Transverse colon (tissue), 4 donors: Measurements from ENCODE around the gene VCPKMT.

Experiments used
- EP300 ChIP-seq: sonication (generic); formaldehyde crosslinking; IDR thresholded peaks from one replicate; pipeline ENCODE4 v1.6.1; 2017; ENCODE audit warnings: antibody characterized with exemption, low read depth
- POLR2A ChIP-seq: fragments of 450-650 bp; IDR thresholded peaks from one replicate; pipeline ENCODE4 v1.6.1; 2016; ENCODE audit warnings: antibody characterized with exemption, mild to moderate bottlenecking, moderate library complexity
- POLR2AphosphoS5 ChIP-seq, 3 donors: sonication (generic); formaldehyde crosslinking; IDR thresholded peaks; one replicate each; pipeline ENCODE4 v1.6.1; 2016; ENCODE audit warnings: antibody characterized with exemption in 3 of 3
- TF ChIP-seq, protein P1 (sequence below), 5 experiments: fragments of 200-600 bp in 3 of 5; fragments of 450-650 bp in 2 of 5; sonication (generic) in 3 of 5; IDR thresholded peaks; 1 replicate in 2 of 5; 2 replicates in 3 of 5; pipeline ENCODE4 v1.5.1; 2016 to 2017; ENCODE audit warnings: antibody characterized with exemption in 5 of 5, inconsistent platforms in 3 of 5, mild to moderate bottlenecking in 2 of 5, moderate library complexity in 1 of 5

DNA sequence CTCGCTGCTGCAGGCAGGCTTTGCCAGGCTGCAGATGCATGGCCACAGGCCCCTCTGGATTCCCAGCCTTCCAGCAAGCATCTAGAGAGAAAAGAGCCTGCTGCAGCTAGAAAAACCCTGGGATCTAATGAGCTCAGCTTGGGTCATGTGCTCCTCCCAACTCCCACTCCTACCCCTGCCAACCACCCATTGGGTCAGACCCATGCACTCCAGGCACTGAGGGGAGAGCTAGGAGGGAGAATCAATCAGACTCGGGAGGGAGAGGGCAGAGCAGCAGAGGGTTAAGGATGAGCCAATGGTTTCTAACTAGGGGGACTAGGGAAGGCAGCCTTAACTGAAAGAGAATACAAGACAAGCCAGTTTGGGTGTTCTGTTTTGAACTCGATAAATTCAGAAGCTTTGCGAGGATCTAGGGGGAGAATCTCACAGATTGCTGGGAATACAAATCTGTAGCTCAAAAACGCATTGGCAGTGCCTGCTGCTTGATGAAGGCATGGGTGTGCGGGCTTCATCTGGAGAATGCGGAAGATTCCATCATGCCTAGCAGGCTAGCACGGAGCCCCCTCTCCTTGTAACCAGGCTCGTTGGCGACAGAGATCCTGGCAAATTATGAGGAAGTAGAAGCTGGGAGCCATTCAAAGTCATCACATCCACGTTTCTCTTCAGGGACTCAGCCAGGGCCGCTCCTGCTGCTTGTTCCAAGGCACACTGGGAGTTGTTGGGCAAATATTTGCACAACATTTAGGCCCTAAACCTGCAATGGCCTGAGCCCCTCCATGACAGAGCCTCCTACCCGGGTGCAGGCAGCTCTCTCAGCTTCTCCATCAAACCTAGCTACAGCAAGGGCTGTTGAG, 56.4 kb downstream of the VCPKMT start:
- TF ChIP-seq POLR2A (no peak), EP300 (no peak), POLR2AphosphoS5 (IDR thresholded peaks at IDR 0.05) (no peak)
- TF ChIP-seq, protein P1, sequence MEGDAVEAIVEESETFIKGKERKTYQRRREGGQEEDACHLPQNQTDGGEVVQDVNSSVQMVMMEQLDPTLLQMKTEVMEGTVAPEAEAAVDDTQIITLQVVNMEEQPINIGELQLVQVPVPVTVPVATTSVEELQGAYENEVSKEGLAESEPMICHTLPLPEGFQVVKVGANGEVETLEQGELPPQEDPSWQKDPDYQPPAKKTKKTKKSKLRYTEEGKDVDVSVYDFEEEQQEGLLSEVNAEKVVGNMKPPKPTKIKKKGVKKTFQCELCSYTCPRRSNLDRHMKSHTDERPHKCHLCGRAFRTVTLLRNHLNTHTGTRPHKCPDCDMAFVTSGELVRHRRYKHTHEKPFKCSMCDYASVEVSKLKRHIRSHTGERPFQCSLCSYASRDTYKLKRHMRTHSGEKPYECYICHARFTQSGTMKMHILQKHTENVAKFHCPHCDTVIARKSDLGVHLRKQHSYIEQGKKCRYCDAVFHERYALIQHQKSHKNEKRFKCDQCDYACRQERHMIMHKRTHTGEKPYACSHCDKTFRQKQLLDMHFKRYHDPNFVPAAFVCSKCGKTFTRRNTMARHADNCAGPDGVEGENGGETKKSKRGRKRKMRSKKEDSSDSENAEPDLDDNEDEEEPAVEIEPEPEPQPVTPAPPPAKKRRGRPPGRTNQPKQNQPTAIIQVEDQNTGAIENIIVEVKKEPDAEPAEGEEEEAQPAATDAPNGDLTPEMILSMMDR (IDR thresholded peaks at IDR 0.05), result no peak
